NCI-H510A treated with DMSO at 0.1 percent for 48 hours (cell line): Measurements from ENCODE around the gene ATF1.
"Not testable (repeated sequence)": the region's sequence is repeated elsewhere in the genome, so short reads cannot be mapped to it uniquely, and the experiment has no call there.

Experiments
- DNase-seq: peaks from one replicate; lab custom pipeline; 2025; lab: John Stamatoyannopoulos, UW

The ATF1 gene

DNA sequence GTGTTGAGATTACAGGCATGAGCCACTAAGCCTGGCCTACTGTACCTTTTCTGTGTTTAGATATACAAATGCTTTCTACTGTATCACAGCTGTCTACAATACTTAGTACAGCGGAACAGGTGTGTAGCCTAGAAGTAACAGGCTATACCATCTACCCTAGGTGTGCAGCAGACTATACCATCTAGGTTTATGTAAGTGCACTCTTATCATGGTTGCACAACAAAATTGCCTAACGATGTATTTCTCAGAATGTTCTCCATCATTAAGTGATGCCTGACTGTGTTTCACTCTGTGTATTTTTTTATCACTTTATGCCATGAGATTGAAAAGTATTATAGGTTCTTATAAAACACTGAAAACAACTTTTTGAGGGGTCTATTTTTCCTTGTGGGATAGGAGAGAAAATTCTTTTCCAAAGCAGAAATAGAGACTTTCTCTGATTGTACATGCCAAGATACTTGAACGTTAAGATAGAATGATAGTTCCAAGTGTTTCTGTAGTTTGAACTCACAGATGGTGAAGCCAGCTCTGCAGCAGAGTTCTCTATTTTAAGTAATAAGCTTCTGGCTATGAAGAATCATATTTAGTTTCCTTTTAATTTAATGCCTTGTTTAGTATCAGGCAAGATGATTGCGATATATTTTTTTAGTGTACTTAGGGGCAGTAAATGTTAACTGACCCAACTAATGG, 95.9 kb downstream of the ATF1 start:
- DNase-seq: no peak

DNA sequence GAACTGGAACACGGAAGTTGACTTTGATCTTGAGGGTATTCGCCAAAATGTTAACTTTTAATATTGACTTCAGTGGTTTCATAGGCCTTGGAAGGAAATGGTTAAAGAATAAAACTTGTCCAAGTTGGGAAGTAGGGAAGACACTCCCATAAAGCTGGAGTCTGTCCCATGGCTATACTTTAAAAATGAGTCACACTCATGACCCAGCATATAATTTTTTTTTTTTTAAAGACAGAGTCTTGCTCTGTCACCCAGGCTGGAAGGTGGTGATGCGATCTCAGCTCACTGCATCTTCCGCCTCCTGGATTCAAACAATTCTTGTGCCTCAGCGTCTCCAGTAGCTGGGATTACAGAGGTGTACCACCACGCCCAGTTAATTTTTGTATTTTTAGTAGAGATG, 98.4 kb downstream of the ATF1 start:
- DNase-seq: no peak

GRCh38 chr12:50865266-50865665, 101.4 kb downstream of the ATF1 start:
- DNase-seq: no peak

- DNase-seq: not testable (repeated sequence)
These were observed 105.0 kb downstream of the ATF1 start for GRCh38 chr12:50868881-50869280.
